ENCODE results near the gene AQP7.

GRCh38 chr9:33440609-33441008 lies 38.2 kb upstream of the AQP7 start:
- TF ChIP-seq CTCF (IDR thresholded peaks at IDR 0.05 in 8 of 11, conservative IDR thresholded peaks at IDR 0.05 in 3 of 11) (no peak), POLR2A (IDR thresholded peaks at IDR 0.05) (no peak)
